Adrenal gland (tissue), 12 donors: ENCODE data around the gene CD22. TPM values are rescaled to one million over a fixed set of nuclear protein-coding genes. Genes with fewer than 3 reads are reported as not detected.

Experiments used
- DNase-seq, 7 donors: peaks; one replicate each; pipeline ENCODE4 v3.0.0-alpha.2; 2019 to 2020
- H3K27ac ChIP-seq, 5 donors: fragments of 200-600 bp; sonication (generic) in 4 of 5; 1 replicate in 3 of 5; 2 replicates in 2 of 5; pipeline versions ENCODE4 v1.5.1 to v1.8.0; 2016 to 2020; ENCODE audit warnings: mild to moderate bottlenecking in 1 of 5
- H3K27me3 ChIP-seq: fragments of 200-600 bp; 2 replicates; pipeline ENCODE4 v1.8.0; 2021
- H3K36me3 ChIP-seq, 2 donors: fragments of 200-600 bp; replicated peaks in 1 of 2; 1 replicate in 1 of 2; 2 replicates in 1 of 2; pipeline versions ENCODE4 v1.5.1 to v1.8.0; 2018 to 2022
- H3K4me1 ChIP-seq, 2 donors: fragments of 200-600 bp; replicated peaks in 1 of 2; 1 replicate in 1 of 2; 2 replicates in 1 of 2; pipeline versions ENCODE4 v1.5.1 to v1.8.0; 2018 to 2021
- H3K4me3 ChIP-seq, 4 donors: fragments of 200-600 bp; sonication (generic) in 3 of 4; one replicate each; pipeline ENCODE4 v1.5.1; 2016 to 2018
- H3K9me3 ChIP-seq, 3 donors: fragments of 200-600 bp; sonication (generic) in 1 of 3; replicated peaks in 1 of 3; 1 replicate in 2 of 3; 2 replicates in 1 of 3; pipeline versions ENCODE4 v1.5.1 to v1.8.0; 2016 to 2021
- CTCF ChIP-seq, 6 experiments: fragments of 450-650 bp in 4 of 6; fragments of 200-600 bp in 2 of 6; sonication (generic) in 1 of 6; IDR thresholded peaks; 1 replicate in 5 of 6; 2 replicates in 1 of 6; pipeline versions ENCODE4 v1.5.1 to v1.8.0; 2016 to 2021; ENCODE audit warnings: antibody characterized with exemption in 6 of 6, mild to moderate bottlenecking in 2 of 6, moderate library complexity in 1 of 6
- POLR2A ChIP-seq, 2 donors: fragments of 450-650 bp; IDR thresholded peaks; one replicate each; pipeline ENCODE4 v1.6.1; 2017; ENCODE audit warnings: antibody characterized with exemption in 2 of 2, mild to moderate bottlenecking in 2 of 2, moderate library complexity in 1 of 2
- WGBS, 4 donors: extraction: QIAGEN DNeasy Blood & Tissue Kit in 2 of 4; methylation state at CpG; one replicate each; pipeline versions ENCODE4 v1.1.5 to v1.1.7; 2013 to 2017; 5-methylcytosine and 5-hydroxymethylcytosine counted together
- intact Hi-C, 2 donors: fragments of 100-400 bp; cut with DNase I; formaldehyde crosslinking; loops; one replicate each; pipeline versions ENCODE4 v1.14.1 to v1.15.0; 2022 to 2023
- polyA plus RNA-seq, 3 donors: library from polyadenylated mRNA; stranded (reverse); fragments of 200-250 nt in 2 of 3; fragments of 350-450 nt in 1 of 3; fragmentation: Illumina TruSeq in 1 of 3; extraction: RNeasy Lipid Tissue Mini Kit (QIAGEN cat#74804) in 1 of 3; gene quantifications; one replicate each; pipeline ENCODE4 v1.2.3, GENCODE V29; 2013 to 2014
- total RNA-seq, 9 donors: library from RNA; depleted of rRNA in 4 of 9; stranded (reverse); fragments of >200 nt in 4 of 9; fragments of 120-200 nt in 1 of 9; fragmentation: NEBNext Ultra II Directional in 1 of 9; extraction: Animal tissue kit (Norgen Biotek cat#: 25700) in 1 of 9; gene quantifications; one replicate each; pipeline versions ENCODE4 v1.1.0 to v1.2.4, GENCODE V29; 2013 to 2023
- donor health status: healthy with polysubstance abuse.
- donor health status: Bipolar disorder and iron deficiency.
- donor health status: DM: yes; HTN: yes; CAD: no.
- donor health status: DM: no; HTN: no; CAD: no.
- donor health status: DM: no; HTN: no; CAD: no.
- donor health status: DM: yes; HTN: yes; CAD: no.

CD22 gene
- total and polyA plus RNA-seq, 12 donors, result 1.8 to 16.1 (median 6.2) TPM

DNA sequence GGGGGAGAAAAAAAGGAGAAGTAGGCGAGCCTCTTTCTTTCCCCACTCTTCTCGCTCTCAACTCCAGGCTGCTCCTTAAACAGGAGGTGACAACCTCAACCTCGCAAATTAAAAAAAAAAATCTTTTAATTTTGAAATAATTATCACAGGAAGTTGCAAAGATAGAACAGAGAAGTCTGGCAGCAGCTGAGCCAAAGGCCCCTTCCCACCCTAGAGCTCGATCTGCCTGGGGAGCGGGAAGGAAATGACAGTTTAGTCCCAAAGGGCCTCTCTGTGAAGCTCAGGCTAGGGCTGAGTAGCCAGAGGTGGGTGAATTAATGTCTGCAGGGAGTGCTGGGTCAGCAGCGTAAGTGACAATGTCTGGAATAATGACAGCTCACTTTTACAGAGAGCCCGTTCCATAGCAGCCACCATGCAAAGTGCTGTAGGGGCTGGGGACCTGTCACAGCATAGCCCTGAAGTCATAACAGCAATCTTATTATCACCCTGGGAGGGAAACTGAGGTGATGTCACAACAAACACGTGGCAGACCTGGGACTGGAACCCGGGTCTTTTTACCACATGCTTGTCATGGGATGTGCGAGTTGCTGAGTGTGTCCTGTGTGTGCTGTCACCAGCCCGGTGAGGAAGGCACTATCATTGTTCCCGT lies 8.8 kb upstream of the CD22 start:
- WGBS, 4 donors, result 56 to 71% (median 68%) methylated on average over 7 to 12 of the region's 12 CpGs
- H3K27me3 ChIP-seq, result no peaks in the 10 kb centered on the region
- H3K27ac ChIP-seq, result no peak overlapping the region
- intact Hi-C loops, result no loop called here
- H3K4me1 ChIP-seq, result peaks cover 16 to 26% of the 10 kb centered on the region in 2 donors
- DNase-seq, result peak in 1 of 7 donors; percentile 15
- H3K4me3 ChIP-seq, result no peak overlapping the region
- H3K9me3 ChIP-seq, result no peaks in the 10 kb centered on the region
- no peak for TF ChIP-seq CTCF (IDR thresholded peaks at IDR 0.05)
- TF ChIP-seq POLR2A (IDR thresholded peaks at IDR 0.05), result no peak
- no peaks in the 10 kb centered on the region for H3K36me3 ChIP-seq

DNA sequence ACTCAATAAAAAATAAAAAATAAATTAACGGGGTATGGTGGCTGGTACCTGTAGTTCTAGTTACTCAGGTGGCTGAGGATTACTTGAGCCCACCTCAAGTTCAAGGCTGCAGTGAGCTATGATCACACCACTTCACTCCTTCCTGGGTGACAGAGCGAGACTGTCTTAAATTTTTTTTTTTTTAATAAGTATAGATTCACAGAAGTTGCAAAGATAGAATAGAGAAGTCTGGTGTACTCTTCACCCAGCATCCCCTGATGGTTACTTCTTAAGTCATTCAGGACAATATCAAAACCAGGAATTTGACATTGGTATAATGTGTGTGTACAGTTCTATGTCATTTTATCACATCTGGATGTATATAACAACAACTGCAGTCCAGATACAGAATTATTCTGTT lies 7.7 kb upstream of the CD22 start:
- no peak for DNase-seq
- H3K27ac ChIP-seq, result no peak overlapping the region
- 90 to 94% (median 92%) methylated on average over 2 of the region's 2 CpGs for WGBS, 4 donors
- intact Hi-C loops, result no loop called here
- H3K4me3 ChIP-seq, result no peak overlapping the region
- TF ChIP-seq CTCF (IDR thresholded peaks at IDR 0.05), result no peak
- no peaks in the 10 kb centered on the region for H3K9me3 ChIP-seq
- no peaks in the 10 kb centered on the region for H3K36me3 ChIP-seq
- H3K27me3 ChIP-seq, result no peaks in the 10 kb centered on the region
- peaks cover 16 to 26% of the 10 kb centered on the region in 2 donors for H3K4me1 ChIP-seq

- Histone ChIP-seq H3K27ac (no peak overlapping the region), H3K4me1 (peaks cover 16 to 26% of the 10 kb centered on the region in 2 donors), H3K27me3 (no peaks in the 10 kb centered on the region), H3K36me3 (no peaks in the 10 kb centered on the region), H3K4me3 (no peak overlapping the region), H3K9me3 (no peaks in the 10 kb centered on the region)
- 92 to 94% (median 93%) methylated on average over 9 of the region's 9 CpGs for WGBS, 4 donors
- intact Hi-C loops, result no loop called here
- TF ChIP-seq POLR2A (IDR thresholded peaks at IDR 0.05) (no peak), CTCF (IDR thresholded peaks at IDR 0.05) (no peak)
- no peak for DNase-seq
These were observed 7.0 kb upstream of the CD22 start for GRCh38 chr19:35322014-35322413.

GRCh38 chr19:35327642-35328041 lies 1.3 kb upstream of the CD22 start:
- no peaks in the 10 kb centered on the region for H3K36me3 ChIP-seq
- intact Hi-C loops, result no loop called here
- H3K4me3 ChIP-seq, result no peak overlapping the region
- no peaks in the 10 kb centered on the region for H3K9me3 ChIP-seq
- TF ChIP-seq CTCF (IDR thresholded peaks at IDR 0.05) (no peak), POLR2A (IDR thresholded peaks at IDR 0.05) (no peak)
- no peak overlapping the region for H3K27ac ChIP-seq
- H3K27me3 ChIP-seq, result no peaks in the 10 kb centered on the region
- no peaks in the 10 kb centered on the region for H3K4me1 ChIP-seq
- 81 to 94% (median 87%) methylated on average over 4 of the region's 4 CpGs for WGBS, 4 donors
- no peak for DNase-seq
